HL-60 (cell line): ENCODE measurements around the gene SULT1B1.

Source experiments
- DNase-seq, 2 experiments: peaks; one replicate each; pipeline ENCODE4 v3.0.0-alpha.2; 2010 to 2020; ENCODE audit warnings: low read depth in 1 of 2, low spot score in 1 of 2
- H3K27ac ChIP-seq: fragments of 250-450 bp; sonication (Bioruptor Pico); replicated peaks from 2 replicates; pipeline ENCODE4 v1.5.1; 2020; ENCODE audit warnings: mild to moderate bottlenecking, moderate library complexity
- H3K27me3 ChIP-seq: fragments of 250-450 bp; sonication (Bioruptor Pico); 2 replicates; pipeline ENCODE4 v1.5.1; 2021; ENCODE audit warnings: mild to moderate bottlenecking, moderate library complexity; ENCODE audit not compliant: insufficient read depth, poor library complexity, severe bottlenecking
- H3K4me3 ChIP-seq: replicated peaks from 2 replicates; pipeline ENCODE4 v1.5.1; 2011; ENCODE audit warnings: mild to moderate bottlenecking, control low read depth, low read length; ENCODE audit not compliant: insufficient read depth
- GABPA ChIP-seq: IDR thresholded peaks from 2 replicates; pipeline ENCODE4 v1.6.1; 2012; ENCODE audit warnings: low read depth
- POLR2AphosphoS5 ChIP-seq: IDR thresholded peaks from 2 replicates; pipeline ENCODE4 v1.6.1; 2012; ENCODE audit warnings: low read depth
- REST ChIP-seq: IDR thresholded peaks from 2 replicates; pipeline ENCODE4 v1.6.1; 2012; ENCODE audit warnings: low read depth; ENCODE audit not compliant: insufficient replicate concordance
- SPI1 ChIP-seq: IDR thresholded peaks from 2 replicates; pipeline ENCODE4 v1.6.1; 2012; ENCODE audit warnings: low read depth, mild to moderate bottlenecking, borderline replicate concordance
- TF ChIP-seq, protein P1 (sequence below): IDR thresholded peaks from one replicate; pipeline ENCODE4 v1.5.1; 2011; ENCODE audit warnings: low read length, control low read depth, inconsistent platforms; ENCODE audit not compliant: insufficient read depth

SULT1B1 gene

DNA sequence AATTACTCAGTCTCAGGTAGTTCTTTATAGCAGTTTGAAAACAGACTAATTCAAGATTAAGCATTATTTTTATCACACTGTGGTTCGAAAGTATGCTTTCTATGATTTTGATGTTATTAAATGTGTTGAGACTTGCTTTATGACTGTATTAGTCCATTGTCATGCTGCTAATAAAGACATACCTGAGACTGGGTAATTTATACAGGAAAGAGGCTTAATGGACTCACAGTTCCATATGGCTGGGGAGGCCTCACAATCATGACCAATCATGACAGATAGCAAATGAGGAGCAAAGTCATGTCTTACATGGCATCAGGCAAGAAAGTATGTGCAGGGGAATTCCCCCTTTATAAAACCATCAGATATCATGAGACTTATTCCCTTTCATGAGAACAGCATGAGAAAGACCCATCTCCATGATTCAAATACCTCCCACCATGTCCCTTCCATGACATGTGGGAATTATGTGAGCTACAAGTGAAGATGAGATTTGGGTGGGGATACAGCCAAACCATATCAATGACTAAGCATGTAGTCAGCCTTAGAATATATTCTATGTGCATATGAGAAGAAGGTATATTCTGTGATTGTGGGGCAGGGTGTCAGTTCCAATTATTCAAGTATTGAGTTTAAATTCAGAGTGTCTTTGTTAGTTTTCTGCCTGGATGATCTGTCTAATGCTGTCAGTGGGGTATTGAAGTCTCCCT, 62.7 kb downstream of the SULT1B1 start:
- no peak for DNase-seq
- Histone ChIP-seq H3K27me3 (no peaks in the 10 kb centered on the region), H3K4me3 (no peak overlapping the region), H3K27ac (no peak overlapping the region)
- no peak for TF ChIP-seq REST
- TF ChIP-seq, protein P1, sequence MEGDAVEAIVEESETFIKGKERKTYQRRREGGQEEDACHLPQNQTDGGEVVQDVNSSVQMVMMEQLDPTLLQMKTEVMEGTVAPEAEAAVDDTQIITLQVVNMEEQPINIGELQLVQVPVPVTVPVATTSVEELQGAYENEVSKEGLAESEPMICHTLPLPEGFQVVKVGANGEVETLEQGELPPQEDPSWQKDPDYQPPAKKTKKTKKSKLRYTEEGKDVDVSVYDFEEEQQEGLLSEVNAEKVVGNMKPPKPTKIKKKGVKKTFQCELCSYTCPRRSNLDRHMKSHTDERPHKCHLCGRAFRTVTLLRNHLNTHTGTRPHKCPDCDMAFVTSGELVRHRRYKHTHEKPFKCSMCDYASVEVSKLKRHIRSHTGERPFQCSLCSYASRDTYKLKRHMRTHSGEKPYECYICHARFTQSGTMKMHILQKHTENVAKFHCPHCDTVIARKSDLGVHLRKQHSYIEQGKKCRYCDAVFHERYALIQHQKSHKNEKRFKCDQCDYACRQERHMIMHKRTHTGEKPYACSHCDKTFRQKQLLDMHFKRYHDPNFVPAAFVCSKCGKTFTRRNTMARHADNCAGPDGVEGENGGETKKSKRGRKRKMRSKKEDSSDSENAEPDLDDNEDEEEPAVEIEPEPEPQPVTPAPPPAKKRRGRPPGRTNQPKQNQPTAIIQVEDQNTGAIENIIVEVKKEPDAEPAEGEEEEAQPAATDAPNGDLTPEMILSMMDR, result no peak
- no peak for TF ChIP-seq POLR2AphosphoS5
- TF ChIP-seq SPI1, result no peak
- TF ChIP-seq GABPA, result no peak

DNA sequence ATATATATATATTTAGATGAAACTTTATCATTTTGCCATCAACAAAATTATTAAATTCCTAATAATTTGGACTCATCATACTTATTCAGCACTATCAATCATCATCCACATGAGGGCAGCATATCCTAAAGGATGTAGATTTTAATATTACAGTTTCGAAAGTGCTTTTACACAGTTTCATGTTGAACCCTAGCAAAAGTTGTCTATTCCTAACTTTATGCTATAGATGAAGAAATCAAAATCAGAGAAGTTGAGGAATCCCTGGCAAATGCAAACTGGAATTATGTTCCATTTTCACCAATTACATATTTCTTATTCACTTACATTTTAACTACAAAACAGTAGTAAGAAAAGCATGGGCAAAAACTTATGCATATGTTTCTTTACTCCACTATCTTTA, 70.8 kb downstream of the SULT1B1 start:
- no peak overlapping the region for H3K27ac ChIP-seq
- no peak overlapping the region for H3K4me3 ChIP-seq
- DNase-seq, result peak in 1 of 2 experiments; percentile 17
- no peaks in the 10 kb centered on the region for H3K27me3 ChIP-seq
- TF ChIP-seq, protein P1, result peak; percentile 9
- no peak for TF ChIP-seq GABPA

DNA sequence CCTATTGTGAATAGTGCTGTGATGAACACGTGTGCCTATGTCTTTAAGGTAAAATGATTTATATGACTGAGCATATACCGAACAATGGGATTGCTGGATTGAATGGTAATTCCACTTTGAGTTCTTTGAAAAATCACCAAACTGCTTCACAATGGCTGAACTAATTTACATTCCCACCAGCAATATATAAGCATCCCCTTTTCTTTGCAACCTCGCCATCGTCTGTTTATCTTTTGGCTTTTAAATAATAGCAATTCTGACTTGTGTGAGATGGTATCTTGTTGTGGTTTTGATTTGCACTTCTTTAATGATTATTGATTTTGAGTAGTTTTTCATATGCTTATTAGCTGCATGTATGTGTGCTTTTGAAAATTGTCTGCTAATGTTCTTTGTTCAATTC, 75.6 kb downstream of the SULT1B1 start:
- Histone ChIP-seq H3K27me3 (no peaks in the 10 kb centered on the region), H3K27ac (no peak overlapping the region), H3K4me3 (no peak overlapping the region)
- DNase-seq, result no peak
- TF ChIP-seq SPI1 (no peak), REST (no peak), GABPA (no peak)
- TF ChIP-seq, protein P1, result no peak
